Activated T-cell treated with anti-CD3 and anti-CD28 coated beads, Interleukin-2, amount 50 U/mL, for 4 hours (primary cell): ENCODE measurements around the gene TAPBPL. TPM values are rescaled to one million over a fixed set of nuclear protein-coding genes. Genes with fewer than 3 reads are reported as not detected.
"Not testable (repeated sequence)": the region's sequence is repeated elsewhere in the genome, so short reads cannot be mapped to it uniquely, and the experiment has no call there.

Source experiments
- ATAC-seq, 2 donors: fragments of 200-7000 bp; cut with Tn5 transposase; one replicate each; pipeline ENCODE4 v1.10.0; 2021
- DNase-seq: peaks from one replicate; pipeline ENCODE4 v3.0.0-alpha.2; 2020
- H3K27me3 Mint-ChIP-seq: one replicate; pipeline ENCODE4 v1.8.0; 2021; ENCODE audit warnings: low read depth, mixed read lengths
- H3K36me3 Mint-ChIP-seq: one replicate; pipeline ENCODE4 v1.8.0; 2022; ENCODE audit warnings: mixed read lengths; ENCODE audit not compliant: insufficient read depth
- H3K4me1 Mint-ChIP-seq: one replicate; pipeline ENCODE4 v1.8.0; 2021; ENCODE audit warnings: low read depth, mixed read lengths
- H3K4me3 Mint-ChIP-seq: one replicate; pipeline ENCODE4 v1.8.0; 2021; ENCODE audit warnings: mild to moderate bottlenecking, moderate library complexity, mixed read lengths
- H3K9me3 Mint-ChIP-seq: one replicate; pipeline ENCODE4 v1.8.0; 2021; ENCODE audit warnings: mixed read lengths
- total RNA-seq, 3 donors: library from RNA; stranded (reverse); gene quantifications; one replicate each; pipeline ENCODE4 v1.2.1, GENCODE V29; 2021

The TAPBPL gene
- total RNA-seq, 3 donors from 2014 or later, result 24.4 to 36.6 (median 30.0) TPM

- not testable (repeated sequence) for H3K4me3 Mint-ChIP-seq, H3K9me3 Mint-ChIP-seq, H3K4me1 Mint-ChIP-seq, DNase-seq, ATAC-seq, H3K27me3 Mint-ChIP-seq, H3K36me3 Mint-ChIP-seq
These were observed 25.9 kb downstream of the TAPBPL start for GRCh38 chr12:6477601-6478377.

- ATAC-seq, result no peak
- Mint-ChIP-seq H3K27me3 (no peaks in the 10 kb centered on the region), H3K36me3 (no peaks in the 10 kb centered on the region), H3K9me3 (no peaks in the 10 kb centered on the region), H3K4me1 (no peaks in the 10 kb centered on the region), H3K4me3 (no peak overlapping the region)
- DNase-seq, result no peak
These were observed 26.6 kb downstream of the TAPBPL start for GRCh38 chr12:6478416-6478815.

- peaks cover 11% of the 10 kb centered on the region for H3K4me1 Mint-ChIP-seq
- no peaks in the 10 kb centered on the region for H3K27me3 Mint-ChIP-seq
- DNase-seq (no peak), ATAC-seq (no peak)
- H3K4me3 Mint-ChIP-seq, result no peak overlapping the region
- H3K9me3 Mint-ChIP-seq, result no peaks in the 10 kb centered on the region
- peaks cover 10% of the 10 kb centered on the region for H3K36me3 Mint-ChIP-seq
These were observed 36.4 kb downstream of the TAPBPL start for GRCh38 chr12:6488240-6488639.

GRCh38 chr12:6489449-6489848, 37.6 kb downstream of the TAPBPL start:
- Mint-ChIP-seq H3K4me1 (peaks cover 13% of the 10 kb centered on the region), H3K4me3 (no peak overlapping the region), H3K27me3 (no peaks in the 10 kb centered on the region), H3K36me3 (peaks cover 10% of the 10 kb centered on the region), H3K9me3 (no peaks in the 10 kb centered on the region)
- ATAC-seq, result no peak
- DNase-seq, result no peak

- not testable (repeated sequence) for DNase-seq, H3K9me3 Mint-ChIP-seq, H3K27me3 Mint-ChIP-seq, H3K4me3 Mint-ChIP-seq, ATAC-seq
- H3K4me1 Mint-ChIP-seq, result peaks cover 24% of the 10 kb centered on the region
- peaks cover 12% of the 10 kb centered on the region for H3K36me3 Mint-ChIP-seq
These were observed 38.8 kb downstream of the TAPBPL start for GRCh38 chr12:6490673-6491072.

- Mint-ChIP-seq H3K4me3 (peak within 1 kb of the TSS; percentile 92), H3K9me3 (no peaks in the 10 kb centered on the region), H3K36me3 (peaks cover 14% of the 10 kb centered on the region), H3K4me1 (peaks cover 30% of the 10 kb centered on the region), H3K27me3 (no peaks in the 10 kb centered on the region)
- ATAC-seq, result peak; percentile 80
- DNase-seq, result peak; percentile 94
These were observed 41.1 kb downstream of the TAPBPL start, which contains the start of gene MRPL51 for GRCh38 chr12:6492838-6493496. TSS of gene MRPL51 (minus strand) at chr12:6493262. CDS start at chr12:6493136, 126 bp downstream.

GRCh38 chr12:6493497-6494257, 41.8 kb downstream of the TAPBPL start, which contains the start of gene NCAPD2:
TSS of gene NCAPD2 (plus strand) at chr12:6494102. CDS start at chr12:6495099, 997 bp downstream.
- no peaks in the 10 kb centered on the region for H3K9me3 Mint-ChIP-seq
- DNase-seq (peak; percentile 89), ATAC-seq (peak; percentile 91)
- no peaks in the 10 kb centered on the region for H3K27me3 Mint-ChIP-seq
- H3K36me3 Mint-ChIP-seq, result peaks cover 14% of the 10 kb centered on the region
- H3K4me1 Mint-ChIP-seq, result peaks cover 30% of the 10 kb centered on the region
- H3K4me3 Mint-ChIP-seq, result peak within 1 kb of the TSS; percentile 92

GRCh38 chr12:6494258-6494743, 42.5 kb downstream of the TAPBPL start:
- ATAC-seq, result peak; percentile 3 to 47
- no peaks in the 10 kb centered on the region for H3K9me3 Mint-ChIP-seq
- peaks cover 30% of the 10 kb centered on the region for H3K4me1 Mint-ChIP-seq
- no peaks in the 10 kb centered on the region for H3K27me3 Mint-ChIP-seq
- H3K36me3 Mint-ChIP-seq, result peaks cover 14% of the 10 kb centered on the region
- peak overlapping the region; percentile 92 for H3K4me3 Mint-ChIP-seq
- DNase-seq, result no peak

GRCh38 chr12:6494968-6495367, 43.1 kb downstream of the TAPBPL start:
- Mint-ChIP-seq H3K4me3 (peak overlapping the region; percentile 92), H3K4me1 (peaks cover 30% of the 10 kb centered on the region), H3K9me3 (no peaks in the 10 kb centered on the region), H3K27me3 (no peaks in the 10 kb centered on the region), H3K36me3 (peaks cover 14% of the 10 kb centered on the region)
- DNase-seq, result no peak
- ATAC-seq, result no peak

GRCh38 chr12:6497291-6497690, 45.4 kb downstream of the TAPBPL start:
- peaks cover 24% of the 10 kb centered on the region for H3K4me1 Mint-ChIP-seq
- not testable (repeated sequence) for H3K36me3 Mint-ChIP-seq, H3K27me3 Mint-ChIP-seq, ATAC-seq, DNase-seq, H3K4me3 Mint-ChIP-seq, H3K9me3 Mint-ChIP-seq

GRCh38 chr12:6500466-6500865, 48.6 kb downstream of the TAPBPL start:
- DNase-seq (no peak), ATAC-seq (no peak)
- no peaks in the 10 kb centered on the region for H3K27me3 Mint-ChIP-seq
- H3K4me1 Mint-ChIP-seq, result peaks cover 7% of the 10 kb centered on the region
- H3K9me3 Mint-ChIP-seq, result no peaks in the 10 kb centered on the region
- no peak overlapping the region for H3K4me3 Mint-ChIP-seq
- H3K36me3 Mint-ChIP-seq, result peaks cover 2% of the 10 kb centered on the region

GRCh38 chr12:6507102-6507998, 55.5 kb downstream of the TAPBPL start:
- H3K27me3 Mint-ChIP-seq, result no peaks in the 10 kb centered on the region
- DNase-seq (no peak), ATAC-seq (no peak)
- peaks cover 5% of the 10 kb centered on the region for H3K4me1 Mint-ChIP-seq
- no peaks in the 10 kb centered on the region for H3K9me3 Mint-ChIP-seq
- peaks cover 16% of the 10 kb centered on the region for H3K36me3 Mint-ChIP-seq
- no peak overlapping the region for H3K4me3 Mint-ChIP-seq

GRCh38 chr12:6508087-6508486, 56.2 kb downstream of the TAPBPL start:
- Mint-ChIP-seq H3K36me3 (peaks cover 22% of the 10 kb centered on the region), H3K4me1 (peaks cover 5% of the 10 kb centered on the region), H3K9me3 (no peaks in the 10 kb centered on the region), H3K27me3 (no peaks in the 10 kb centered on the region), H3K4me3 (no peak overlapping the region)
- DNase-seq (no peak), ATAC-seq (no peak)
